Neuronal stem cell (in vitro differentiated cells): ENCODE data around the gene KBTBD13. TPM values are rescaled to one million over a fixed set of nuclear protein-coding genes. Genes with fewer than 3 reads are reported as not detected.

Experiments
- DNase-seq: peaks from one replicate; pipeline ENCODE4 v3.0.0-alpha.2; 2013; ENCODE audit warnings: low spot score
- H2AFZ ChIP-seq: one replicate; pipeline ENCODE4 v1.6.1; 2013; ENCODE audit warnings: mild to moderate bottlenecking, low read length, inconsistent platforms
- H2AK5ac ChIP-seq: 2 replicates; pipeline ENCODE4 v1.6.1; 2013; ENCODE audit warnings: low read depth, mild to moderate bottlenecking, inconsistent platforms, low read length, moderate library complexity, mixed read lengths
- H2BK120ac ChIP-seq: 2 replicates; pipeline ENCODE4 v1.6.1; 2013; ENCODE audit warnings: low read depth, mild to moderate bottlenecking, inconsistent platforms, low read length, moderate library complexity, mixed read lengths
- H2BK12ac ChIP-seq: one replicate; pipeline ENCODE4 v1.6.1; 2013; ENCODE audit warnings: low read length, inconsistent platforms
- H2BK15ac ChIP-seq: 2 replicates; pipeline ENCODE4 v1.6.1; 2013; ENCODE audit warnings: mild to moderate bottlenecking, low read length, inconsistent platforms, mixed read lengths
- H2BK5ac ChIP-seq: one replicate; pipeline ENCODE4 v1.6.1; 2013; ENCODE audit warnings: inconsistent platforms, mild to moderate bottlenecking, low read length, moderate library complexity
- H3K14ac ChIP-seq: one replicate; pipeline ENCODE4 v1.6.1; 2013; ENCODE audit warnings: low read length, inconsistent platforms
- H3K18ac ChIP-seq: 2 replicates; pipeline ENCODE4 v1.6.1; 2013; ENCODE audit warnings: low read length, inconsistent platforms
- H3K23ac ChIP-seq: 2 replicates; pipeline ENCODE4 v1.6.1; 2013; ENCODE audit warnings: low read depth, mild to moderate bottlenecking, mixed read lengths, low read length, inconsistent platforms; ENCODE audit not compliant: poor library complexity
- H3K27ac ChIP-seq: replicated peaks from 3 replicates; pipeline ENCODE4 v1.5.1; 2013; ENCODE audit warnings: low read length, inconsistent platforms
- H3K27me3 ChIP-seq, 3 experiments: 2 replicates each; pipeline ENCODE4 v1.6.1; 2013; ENCODE audit warnings: low read length in 3 of 3, mild to moderate bottlenecking in 2 of 3, inconsistent platforms in 1 of 3, low read depth in 1 of 3, mixed read lengths in 1 of 3, moderate library complexity in 1 of 3; ENCODE audit not compliant: control insufficient read depth in 3 of 3, insufficient read depth in 3 of 3
- H3K36me3 ChIP-seq, 2 donors: replicated peaks in 1 of 2; 2 replicates each; pipeline ENCODE4 v1.6.1; 2013; ENCODE audit warnings: low read length in 2 of 2; ENCODE audit not compliant: control insufficient read depth in 2 of 2, insufficient read depth in 2 of 2
- H3K4ac ChIP-seq: 2 replicates; pipeline ENCODE4 v1.6.1; 2013; ENCODE audit warnings: inconsistent platforms, mild to moderate bottlenecking, low read length, moderate library complexity
- H3K4me1 ChIP-seq, 2 donors: 1 replicate in 1 of 2; 2 replicates in 1 of 2; pipeline ENCODE4 v1.6.1; 2013; ENCODE audit warnings: low read length in 2 of 2, low read depth in 1 of 2; ENCODE audit not compliant: control insufficient read depth in 2 of 2, insufficient read depth in 1 of 2
- H3K4me2 ChIP-seq: one replicate; pipeline ENCODE4 v1.6.1; 2013; ENCODE audit warnings: mild to moderate bottlenecking, low read length, inconsistent platforms; ENCODE audit not compliant: insufficient read depth, poor library complexity, severe bottlenecking
- H3K4me3 ChIP-seq, 2 donors: 2 replicates each; pipeline ENCODE4 v1.5.1; 2013; ENCODE audit warnings: low read length in 2 of 2, mild to moderate bottlenecking in 2 of 2, inconsistent platforms in 1 of 2, moderate library complexity in 1 of 2
- H3K79me1 ChIP-seq: one replicate; pipeline ENCODE4 v1.6.1; 2013; ENCODE audit warnings: low read depth, mild to moderate bottlenecking, inconsistent platforms, low read length, moderate library complexity
- H3K9ac ChIP-seq: one replicate; pipeline ENCODE4 v1.6.1; 2013; ENCODE audit warnings: mild to moderate bottlenecking, low read depth, low read length, inconsistent platforms; ENCODE audit not compliant: poor library complexity
- H3K9me3 ChIP-seq, 2 donors: replicated peaks in 1 of 2; 2 replicates each; pipeline versions ENCODE3 to v1.6.1; 2013; ENCODE audit warnings: low read length in 2 of 2, mild to moderate bottlenecking in 2 of 2, inconsistent platforms in 1 of 2, low read depth in 1 of 2, mixed read lengths in 1 of 2, moderate library complexity in 1 of 2; ENCODE audit not compliant: control insufficient read depth in 2 of 2, insufficient read depth in 1 of 2
- H4K8ac ChIP-seq: one replicate; pipeline ENCODE4 v1.6.1; 2013; ENCODE audit warnings: low read depth, mild to moderate bottlenecking, inconsistent platforms, low read length, moderate library complexity
- H4K91ac ChIP-seq: one replicate; pipeline ENCODE4 v1.6.1; 2013; ENCODE audit warnings: low read length, low read depth, mild to moderate bottlenecking, inconsistent platforms; ENCODE audit not compliant: poor library complexity
- WGBS, 2 donors: extraction: QIAGEN DNeasy Blood & Tissue Kit; methylation state at CpG; one replicate each; pipeline ENCODE4 v1.1.7; 2013; ENCODE audit warnings: missing lambda C conversion rate in 2 of 2, mixed read lengths in 1 of 2; ENCODE audit not compliant: insufficient read length in 2 of 2, insufficient replicate concordance in 1 of 2; ENCODE audit errors: extremely low coverage in 2 of 2; 5-methylcytosine and 5-hydroxymethylcytosine counted together
- polyA plus RNA-seq, 2 experiments: library from polyadenylated mRNA; stranded (reverse); fragments of 200-250 nt; gene quantifications; one replicate each; pipeline ENCODE4 v1.2.3, GENCODE V29; 2013

Gene KBTBD13
- 0.01 TPM for polyA plus RNA-seq (2013, experiment 1 of 2)
- not detected for polyA plus RNA-seq (2013, experiment 2 of 2)

GRCh38 chr15:65076486-65077290 is at the start of gene KBTBD13:
Gene KBTBD13 (plus strand): TSS chr15:65076746. CDS start chr15:65076816, 70 bp downstream.
- Histone ChIP-seq H3K14ac (peak within 1 kb of the TSS; percentile 97), H4K91ac (no peak within 1 kb of the TSS), H3K79me1 (no peaks in the 10 kb centered on the region), H2AFZ (peak within 1 kb of the TSS; percentile 59), H3K18ac (peak within 1 kb of the TSS; percentile 82), H3K9ac (no peak within 1 kb of the TSS), H2BK5ac (no peak within 1 kb of the TSS), H3K27me3 (peaks cover 0 to 24% (median 0%) of the 10 kb centered on the region in 3 experiments), H3K4ac (peak within 1 kb of the TSS; percentile 26), H4K8ac (peak within 1 kb of the TSS; percentile 43), H3K27ac (no peak within 1 kb of the TSS), H3K23ac (no peak within 1 kb of the TSS), H2BK15ac (peak within 1 kb of the TSS; percentile 84), H3K36me3 (no peaks in the 10 kb centered on the region), H2AK5ac (peak within 1 kb of the TSS; percentile 78), H3K4me2 (no peak within 1 kb of the TSS), H3K9me3 (peaks cover 4% of the 10 kb centered on the region in 2 donors), H3K4me1 (peaks cover under 1 to 9% of the 10 kb centered on the region in 2 donors), H2BK12ac (peak within 1 kb of the TSS; percentile 92), H3K4me3 (no peak within 1 kb of the TSS), H2BK120ac (peak within 1 kb of the TSS; percentile 75)
- WGBS, 2 donors, result no CpG with 5 or more reads among the region's 73 CpGs
- no peak for DNase-seq

- no CpG with 5 or more reads among the region's 6 CpGs for WGBS, 2 donors
- no peak overlapping the region for H2AK5ac ChIP-seq
- no peak overlapping the region for H3K4me3 ChIP-seq
- H3K79me1 ChIP-seq, result peaks cover 4% of the 10 kb centered on the region
- no peak overlapping the region for H3K9ac ChIP-seq
- H2BK15ac ChIP-seq, result no peak overlapping the region
- H3K4ac ChIP-seq, result no peak overlapping the region
- no peak overlapping the region for H4K91ac ChIP-seq
- no peaks in the 10 kb centered on the region for H3K27me3 ChIP-seq
- no peaks in the 10 kb centered on the region for H3K9me3 ChIP-seq
- H2BK12ac ChIP-seq, result no peak overlapping the region
- H3K36me3 ChIP-seq, result peaks cover 11 to 48% of the 10 kb centered on the region in 2 donors
- H3K23ac ChIP-seq, result no peak overlapping the region
- H4K8ac ChIP-seq, result no peak overlapping the region
- no peak overlapping the region for H2AFZ ChIP-seq
- DNase-seq, result no peak
- H3K27ac ChIP-seq, result no peak overlapping the region
- no peak overlapping the region for H3K14ac ChIP-seq
- no peak overlapping the region for H3K18ac ChIP-seq
- H2BK120ac ChIP-seq, result no peak overlapping the region
- no peak overlapping the region for H3K4me2 ChIP-seq
- peaks cover 0 to 5% of the 10 kb centered on the region in 2 donors for H3K4me1 ChIP-seq
- no peak overlapping the region for H2BK5ac ChIP-seq
Observed at GRCh38 chr15:65026756-65027155, 49.8 kb upstream of the KBTBD13 start.

GRCh38 chr15:65027593-65027992 is 49.0 kb upstream of the KBTBD13 start:
- Histone ChIP-seq H3K14ac (no peak overlapping the region), H2AK5ac (no peak overlapping the region), H3K9me3 (no peaks in the 10 kb centered on the region), H3K4me2 (no peak overlapping the region), H2BK120ac (no peak overlapping the region), H3K4me1 (peaks cover 3 to 5% of the 10 kb centered on the region in 2 donors), H2AFZ (no peak overlapping the region), H3K4me3 (no peak overlapping the region), H2BK15ac (no peak overlapping the region), H3K27ac (no peak overlapping the region), H4K91ac (no peak overlapping the region), H3K23ac (no peak overlapping the region), H4K8ac (no peak overlapping the region), H3K79me1 (peaks cover 4% of the 10 kb centered on the region), H3K27me3 (no peaks in the 10 kb centered on the region), H2BK5ac (no peak overlapping the region), H3K4ac (no peak overlapping the region), H3K36me3 (peaks cover 11 to 40% of the 10 kb centered on the region in 2 donors), H3K18ac (no peak overlapping the region), H2BK12ac (no peak overlapping the region), H3K9ac (no peak overlapping the region)
- WGBS, 2 donors, result no CpG with 5 or more reads among the region's 1 CpG
- DNase-seq, result no peak

GRCh38 chr15:65028338-65028737 is 48.2 kb upstream of the KBTBD13 start:
- Histone ChIP-seq H2BK12ac (no peak overlapping the region), H3K23ac (no peak overlapping the region), H3K27me3 (no peaks in the 10 kb centered on the region), H3K4ac (no peak overlapping the region), H2BK5ac (no peak overlapping the region), H2BK15ac (no peak overlapping the region), H3K79me1 (peaks cover 4% of the 10 kb centered on the region), H3K36me3 (peaks cover 11 to 34% of the 10 kb centered on the region in 2 donors), H3K14ac (no peak overlapping the region), H4K91ac (no peak overlapping the region), H4K8ac (no peak overlapping the region), H3K18ac (no peak overlapping the region), H3K9me3 (no peaks in the 10 kb centered on the region), H2AFZ (no peak overlapping the region), H3K4me1 (peaks cover 5 to 7% of the 10 kb centered on the region in 2 donors), H2BK120ac (no peak overlapping the region), H3K4me2 (peak overlapping the region; percentile 41), H3K27ac (no peak overlapping the region), H3K4me3 (peak overlapping the region in 1 of 2 donors; percentile 75), H3K9ac (peak overlapping the region; percentile 70), H2AK5ac (no peak overlapping the region)
- no peak for DNase-seq
- no CpG with 5 or more reads among the region's 10 CpGs for WGBS, 2 donors
